Measurements from ENCODE around the gene SIPA1L3.

- TF ChIP-seq CTCF (IDR thresholded peaks at IDR 0.05; ENCODE audit: low read length), result no peak
- no peak for TF ChIP-seq EZH2 (IDR thresholded peaks at IDR 0.05; ENCODE audit: borderline replicate concordance, low read length)
Measured at GRCh38 chr19:37886571-37886970, 20.4 kb upstream of the SIPA1L3 start.

Data from OCI-LY1 (cell line).